COR-L47 (cell line): ENCODE measurements around the gene SFI1.
"Not testable (repeated sequence)": the region's sequence is repeated elsewhere in the genome, so short reads cannot be mapped to it uniquely, and the experiment has no call there.

Experiments used
- DNase-seq: peaks from one replicate; lab custom pipeline; 2025; lab: John Stamatoyannopoulos, UW

SFI1 gene

DNA sequence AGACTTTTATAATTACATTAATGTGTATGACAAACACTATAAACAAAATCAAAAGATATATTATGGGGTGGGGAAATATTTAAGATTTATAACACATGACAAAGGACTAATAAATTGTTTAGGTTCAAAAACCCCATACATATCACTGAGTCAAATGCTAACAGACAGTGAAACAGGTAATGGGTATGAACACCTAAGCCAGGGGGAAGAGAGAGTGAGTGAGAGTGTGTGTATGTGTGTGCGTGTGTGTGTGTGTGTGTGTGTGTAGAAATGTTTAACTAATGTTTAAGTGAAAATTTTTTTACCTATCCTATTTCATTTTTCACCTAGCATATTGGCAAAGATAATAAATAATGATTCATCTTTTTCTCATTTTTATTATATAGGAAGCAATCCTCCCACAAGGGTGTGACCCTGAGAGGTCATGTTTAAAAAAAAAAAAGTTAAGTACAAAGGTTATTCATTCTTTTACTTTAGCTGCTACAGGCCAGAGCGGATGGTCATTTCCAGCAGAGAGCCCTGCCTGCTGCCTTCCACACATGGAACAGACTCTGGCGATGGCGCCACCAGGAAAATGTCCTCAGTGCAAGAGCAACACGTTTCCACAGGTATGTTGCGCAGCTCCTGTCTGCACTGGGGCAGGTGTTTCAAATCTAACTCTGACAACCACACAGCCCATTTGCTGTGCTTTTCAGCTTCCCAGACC, 92.8 kb downstream of the SFI1 start:
- DNase-seq: no peak

DNA sequence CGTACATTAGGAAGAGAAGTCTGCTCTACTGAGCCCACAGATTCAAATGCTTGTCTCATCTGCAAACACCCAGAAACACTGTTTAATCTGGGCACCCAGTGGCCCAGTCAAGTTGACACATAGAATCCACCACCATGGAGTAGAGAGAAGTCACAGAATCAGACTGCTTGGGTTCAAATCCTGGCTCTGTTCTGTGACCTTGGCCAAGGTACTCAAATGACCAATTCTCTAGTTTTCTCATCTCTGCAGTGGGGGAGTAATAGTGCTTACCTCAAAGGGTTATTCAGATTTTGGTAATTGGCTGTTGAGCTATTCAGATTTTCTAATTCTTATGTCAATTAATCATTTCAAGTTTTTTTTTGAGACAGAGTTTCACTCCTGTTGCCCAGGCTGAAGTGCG, 93.8 kb downstream of the SFI1 start:
- DNase-seq: not testable (repeated sequence)

GRCh38 chr22:31595271-31595670, 98.9 kb downstream of the SFI1 start:
- no peak for DNase-seq

DNA sequence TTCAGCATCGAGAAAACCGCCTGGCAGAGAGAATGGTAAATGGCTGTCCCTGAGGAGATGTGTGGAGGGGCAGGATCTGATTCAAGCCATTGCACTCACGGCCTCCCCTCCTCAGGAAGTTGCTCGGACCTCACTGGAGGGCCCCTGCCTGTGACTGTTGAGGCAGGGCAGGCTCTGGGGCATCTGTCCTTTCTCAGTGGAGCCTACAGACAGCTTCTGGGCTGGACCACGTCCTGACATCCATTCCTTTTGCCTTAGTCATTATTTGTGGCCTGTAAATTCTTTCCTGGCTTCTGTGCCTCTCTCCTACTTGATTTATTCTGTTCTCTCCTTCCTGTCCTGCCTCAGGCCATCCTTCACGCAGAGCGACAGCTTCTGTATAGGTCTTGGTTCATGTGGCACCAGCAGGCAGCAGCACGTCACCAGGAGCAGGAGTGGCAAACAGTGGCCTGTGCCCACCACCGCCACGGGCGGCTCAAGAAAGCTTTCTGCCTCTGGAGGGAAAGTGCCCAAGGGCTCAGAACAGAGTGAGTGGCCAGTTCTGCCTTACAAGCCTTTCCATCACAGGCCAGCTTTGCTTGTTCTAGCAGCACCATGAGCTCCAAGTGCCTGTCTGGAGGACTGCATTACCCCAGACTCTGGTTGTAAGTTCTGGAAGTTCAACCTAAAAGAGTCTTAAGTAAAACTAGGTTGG, 106.1 kb downstream of the SFI1 start:
- DNase-seq: no peak

- DNase-seq: no peak
These were observed 106.8 kb downstream of the SFI1 start for GRCh38 chr22:31603081-31603525.

GRCh38 chr22:31603574-31603973, 107.2 kb downstream of the SFI1 start:
- no peak for DNase-seq

GRCh38 chr22:31604137-31604705, 107.9 kb downstream of the SFI1 start:
- no peak for DNase-seq

DNA sequence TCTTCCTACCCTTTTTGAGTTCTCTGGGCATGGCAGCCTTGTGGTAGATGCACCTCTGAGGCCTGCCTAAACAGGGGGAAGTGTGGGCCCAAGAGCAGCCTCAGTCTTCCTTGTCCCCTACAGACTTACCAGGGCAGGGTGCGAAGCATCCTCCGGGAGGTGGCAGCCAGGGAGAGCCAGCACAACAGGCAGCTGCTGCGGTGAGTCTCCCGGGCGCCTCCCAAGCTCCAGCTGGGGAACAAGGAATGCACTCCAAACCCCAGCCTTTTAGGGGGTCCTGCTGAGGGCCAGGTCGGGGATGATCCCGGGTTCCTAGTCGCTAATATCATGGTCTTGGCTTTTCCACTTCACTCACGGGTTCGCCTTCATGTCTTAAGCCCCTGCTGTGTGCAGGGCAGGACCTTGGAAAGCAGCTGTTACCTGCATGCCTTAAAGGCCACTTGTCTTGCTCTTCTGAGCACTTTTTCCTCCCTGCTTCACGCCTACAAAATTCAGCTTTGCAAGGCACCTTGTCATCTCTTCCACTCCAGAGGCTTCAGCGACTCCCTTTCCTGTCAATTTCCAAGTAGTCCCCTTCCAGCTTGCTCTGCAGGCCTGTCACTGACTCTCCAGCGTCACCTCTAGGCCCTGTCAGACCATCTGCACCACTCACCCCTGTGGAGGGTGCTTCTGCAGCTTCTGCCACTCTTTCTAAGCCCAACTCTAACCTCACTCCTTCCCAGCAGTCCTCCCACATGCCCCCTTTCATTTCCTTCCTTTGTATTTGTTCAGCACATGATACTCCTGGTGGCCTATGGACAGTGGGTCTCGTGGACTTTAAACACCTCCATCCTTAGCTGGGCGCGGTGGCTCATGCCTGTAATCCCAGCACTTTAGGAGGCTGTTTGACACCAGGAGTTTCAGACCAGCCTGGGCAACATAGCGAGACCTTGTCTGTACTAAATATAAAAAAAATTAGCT, 108.7 kb downstream of the SFI1 start:
- no peak for DNase-seq

DNA sequence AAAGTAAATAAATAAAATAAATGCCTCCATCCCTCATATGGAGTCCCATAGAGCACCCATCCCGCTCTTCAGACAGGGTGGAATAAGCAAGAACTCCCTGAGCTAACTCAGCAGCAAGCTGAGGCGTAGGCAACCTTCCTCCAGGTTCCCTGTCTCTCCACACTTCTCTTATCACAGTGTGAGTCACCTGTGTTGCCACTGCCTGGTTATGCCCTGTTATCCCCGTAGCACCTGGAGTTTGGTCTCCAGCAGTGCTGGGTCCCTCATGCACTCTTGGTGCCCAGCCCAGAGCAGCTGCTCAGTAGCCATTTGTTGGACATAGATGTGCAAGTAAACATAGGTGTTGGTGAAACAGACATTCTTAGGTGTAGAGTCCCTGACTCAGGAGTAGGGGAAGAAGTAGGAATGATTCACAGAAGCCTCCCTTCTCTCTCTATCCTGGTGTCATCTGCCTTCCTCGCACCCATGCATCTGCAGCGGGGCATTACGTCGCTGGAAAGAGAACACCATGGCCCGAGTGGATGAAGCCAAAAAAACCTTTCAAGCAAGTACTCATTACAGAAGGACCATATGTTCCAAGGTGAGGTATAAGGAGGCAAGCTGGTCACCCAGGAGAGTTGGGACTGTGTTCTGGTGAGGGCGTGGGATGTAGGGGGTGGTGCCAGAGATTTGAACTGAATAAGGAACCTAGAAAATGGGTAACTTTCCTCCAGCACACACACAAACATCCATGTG, 109.7 kb downstream of the SFI1 start:
- DNase-seq: no peak

DNA sequence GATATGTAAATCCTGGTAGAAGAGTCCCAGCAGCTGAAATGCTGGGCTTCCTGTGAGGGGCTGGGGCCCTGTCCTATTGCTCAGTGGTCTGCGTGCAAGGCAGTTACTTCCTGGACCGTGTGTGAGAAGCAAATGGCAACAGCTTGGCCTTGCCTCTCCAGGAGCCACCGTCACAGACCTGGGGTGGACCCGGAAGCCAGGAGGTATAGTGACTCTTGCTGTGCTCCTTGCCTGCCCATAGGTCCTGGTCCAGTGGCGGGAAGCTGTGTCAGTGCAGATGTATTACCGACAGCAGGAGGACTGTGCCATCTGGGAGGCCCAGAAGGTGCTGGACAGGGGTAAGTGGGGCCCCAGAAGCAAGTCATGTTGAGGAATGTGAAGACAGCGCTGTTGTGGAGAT, 111.4 kb downstream of the SFI1 start:
- no peak for DNase-seq

GRCh38 chr22:31609716-31610115, 113.4 kb downstream of the SFI1 start:
- no peak for DNase-seq

GRCh38 chr22:31610611-31611010, 114.3 kb downstream of the SFI1 start:
- DNase-seq: no peak

- DNase-seq: no peak
These were observed 114.9 kb downstream of the SFI1 start for GRCh38 chr22:31611061-31611760.

- DNase-seq: no peak
These were observed 116.6 kb downstream of the SFI1 start for GRCh38 chr22:31612891-31613285.

- DNase-seq: no peak
These were observed 117.1 kb downstream of the SFI1 start for GRCh38 chr22:31613286-31613903.

- DNase-seq: no peak
These were observed 117.6 kb downstream of the SFI1 start for GRCh38 chr22:31613904-31614296.

- no peak for DNase-seq
These were observed 118.6 kb downstream of the SFI1 start for GRCh38 chr22:31614781-31615490.

GRCh38 chr22:31615491-31615860, 119.1 kb downstream of the SFI1 start:
- DNase-seq: no peak

DNA sequence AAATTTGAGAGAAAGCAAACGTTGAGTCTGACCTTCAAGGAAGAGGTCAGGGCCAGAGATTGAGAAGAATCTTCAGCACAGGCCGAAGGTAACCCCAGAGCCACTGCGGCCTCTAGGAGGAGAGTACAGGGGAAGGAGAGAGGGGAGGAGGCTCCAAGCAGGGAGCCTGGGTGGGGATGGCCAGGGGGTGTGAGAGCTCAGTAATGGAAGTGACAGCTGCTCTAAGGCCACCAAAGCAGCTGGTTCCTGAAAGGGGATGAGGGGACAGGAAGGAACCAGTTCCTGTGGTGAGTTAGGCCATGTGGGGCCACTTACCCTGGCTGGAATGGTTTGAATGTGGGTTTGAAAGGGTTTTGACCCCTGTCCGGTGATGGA, 119.6 kb downstream of the SFI1 start:
- no peak for DNase-seq
